Omental fat pad (tissue), 4 donors: ENCODE measurements around the gene NCOR2. TPM values are rescaled to one million over a fixed set of nuclear protein-coding genes. Genes with fewer than 3 reads are reported as not detected.
A peak's percentile ranks its signal among the peaks of the same experiment; 100 is the strongest.

ENCODE experiments used
- ATAC-seq: fragments of 150-250 bp; one replicate; pipeline ENCODE4 v1.9.1; 2016; ENCODE audit warnings: mild to moderate bottlenecking, moderate library complexity; ENCODE audit not compliant: low FRiP score
- DNase-seq: peaks from one replicate; pipeline ENCODE4 v3.0.0-alpha.2; 2019; ENCODE audit warnings: low spot score
- CTCF ChIP-seq, 3 donors: fragments of 450-650 bp; IDR thresholded peaks; one replicate each; pipeline ENCODE4 v1.5.1; 2016 to 2017; ENCODE audit warnings: antibody characterized with exemption in 3 of 3, mild to moderate bottlenecking in 3 of 3, moderate library complexity in 2 of 3
- total RNA-seq, 4 donors: library from RNA; depleted of rRNA; stranded (reverse); fragments of >200 nt; gene quantifications; one replicate each; pipeline ENCODE4 v1.1.0, GENCODE V29; 2016

NCOR2 gene
- total RNA-seq, 4 donors from 2014 or later: 53.4 to 85.3 (median 71.9) TPM

GRCh38 chr12:124583854-124584253, 16.4 kb upstream of the NCOR2 start:
- ATAC-seq (no peak), DNase-seq (no peak)
- TF ChIP-seq CTCF (IDR thresholded peaks at IDR 0.05): no peak

GRCh38 chr12:124582108-124582424, 14.7 kb upstream of the NCOR2 start:
- no peak for DNase-seq
- ATAC-seq: no peak
- TF ChIP-seq CTCF (IDR thresholded peaks at IDR 0.05): no peak

DNA sequence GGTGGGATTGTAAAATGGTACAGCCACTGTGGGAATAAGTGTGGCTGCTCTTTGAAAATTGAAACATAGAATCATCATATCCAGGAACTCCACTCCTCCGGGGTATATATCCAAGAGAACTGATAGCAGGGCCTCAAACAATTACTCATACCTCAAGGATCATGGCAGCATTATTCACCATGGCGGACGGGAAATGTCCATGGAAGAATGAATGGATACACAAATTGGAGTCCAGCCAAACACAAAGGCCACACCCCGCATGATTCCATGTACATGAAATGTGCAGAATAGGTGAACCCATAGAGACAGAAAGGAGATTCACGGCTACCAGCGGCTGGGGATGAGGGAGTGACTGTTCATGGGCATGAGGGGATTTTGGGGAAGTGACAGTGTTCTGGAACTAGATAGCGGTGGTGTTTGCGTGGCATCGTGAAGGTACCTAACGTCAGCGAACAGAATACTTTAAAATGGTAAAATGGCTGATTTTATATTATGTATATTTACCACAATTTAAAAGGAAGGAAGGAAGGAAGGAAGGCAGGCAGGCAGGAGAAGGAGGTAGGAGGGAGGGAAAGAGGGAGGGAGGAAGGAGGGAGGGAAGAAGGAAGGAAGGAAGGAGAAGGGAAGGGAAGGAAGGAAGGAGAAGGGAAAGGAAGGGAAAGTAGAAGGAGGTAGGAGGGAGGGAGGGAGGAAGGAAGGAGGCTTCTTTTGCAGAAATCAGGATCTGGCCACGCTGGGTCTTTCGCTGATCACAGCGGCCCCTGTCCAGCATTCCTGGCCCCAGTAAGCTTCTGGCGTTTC, 14.1 kb upstream of the NCOR2 start:
- ATAC-seq (peak; percentile 38), DNase-seq (no peak)
- no peak for TF ChIP-seq CTCF (IDR thresholded peaks at IDR 0.05)

- no peak for TF ChIP-seq CTCF (IDR thresholded peaks at IDR 0.05)
- ATAC-seq (no peak), DNase-seq (no peak)
These were observed 12.6 kb upstream of the NCOR2 start for GRCh38 chr12:124579921-124580517.

GRCh38 chr12:124578854-124579253, 11.4 kb upstream of the NCOR2 start:
- ATAC-seq (no peak), DNase-seq (no peak)
- TF ChIP-seq CTCF (IDR thresholded peaks at IDR 0.05): no peak

DNA sequence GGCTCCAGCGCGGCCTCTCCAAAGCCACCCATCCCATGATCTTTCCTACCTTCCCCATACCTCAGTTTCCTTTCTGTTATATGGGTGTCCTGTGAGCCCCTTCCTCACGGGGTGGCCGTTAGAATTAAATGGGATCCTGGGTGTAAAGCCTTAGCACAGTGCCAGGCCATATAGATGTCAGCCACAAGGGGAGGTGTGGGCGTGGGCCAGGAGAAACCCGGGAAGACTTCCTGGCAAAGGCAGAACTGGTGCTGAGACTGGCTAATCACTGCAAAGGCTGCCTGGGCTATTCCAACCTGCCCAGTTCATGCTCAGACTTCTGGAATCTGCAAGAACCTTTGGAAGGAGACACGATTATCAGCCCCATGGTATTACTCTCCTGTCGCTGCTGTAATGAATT, 11.0 kb upstream of the NCOR2 start:
- ATAC-seq (no peak), DNase-seq (no peak)
- no peak for TF ChIP-seq CTCF (IDR thresholded peaks at IDR 0.05)

GRCh38 chr12:124577986-124578385, 10.6 kb upstream of the NCOR2 start:
- no peak for TF ChIP-seq CTCF (IDR thresholded peaks at IDR 0.05)
- ATAC-seq (no peak), DNase-seq (no peak)
